Endothelial cell (in vitro differentiated cells): ENCODE results near the gene NTM. TPM values are rescaled to one million over a fixed set of nuclear protein-coding genes. Genes with fewer than 3 reads are reported as not detected.

Source experiments
- DNase-seq: peaks from one replicate; pipeline ENCODE4 v3.0.0; 2021; ENCODE audit warnings: low spot score
- H3K27ac Mint-ChIP-seq: one replicate; pipeline ENCODE4 v1.8.0; 2021; ENCODE audit warnings: mixed read lengths, inconsistent platforms; ENCODE audit not compliant: unreplicated experiment
- H3K27me3 Mint-ChIP-seq: one replicate; pipeline ENCODE4 v1.8.0; 2021; ENCODE audit warnings: mild to moderate bottlenecking, moderate library complexity, mixed read lengths, inconsistent platforms; ENCODE audit not compliant: unreplicated experiment
- H3K36me3 Mint-ChIP-seq: one replicate; pipeline ENCODE4 v1.8.0; 2021; ENCODE audit warnings: mild to moderate bottlenecking, low read depth, mixed read lengths, inconsistent platforms; ENCODE audit not compliant: unreplicated experiment
- H3K4me1 Mint-ChIP-seq: one replicate; pipeline ENCODE4 v1.8.0; 2021; ENCODE audit warnings: mild to moderate bottlenecking, mixed read lengths, inconsistent platforms; ENCODE audit not compliant: unreplicated experiment
- H3K4me3 Mint-ChIP-seq: one replicate; pipeline ENCODE4 v1.8.0; 2021; ENCODE audit warnings: mild to moderate bottlenecking, mixed read lengths, inconsistent platforms; ENCODE audit not compliant: unreplicated experiment
- H3K9me3 Mint-ChIP-seq: one replicate; pipeline ENCODE4 v1.8.0; 2021; ENCODE audit warnings: mixed read lengths, inconsistent platforms; ENCODE audit not compliant: unreplicated experiment
- CTCF ChIP-seq: fragments of 200-600 bp; sonication (generic); IDR thresholded peaks from one replicate; pipeline ENCODE4 v1.5.0; 2021; ENCODE audit warnings: antibody characterized with exemption; ENCODE audit not compliant: unreplicated experiment
- total RNA-seq: library from RNA; stranded (reverse); fragmentation: NEBNext Ultra II Directional; extraction: Animal tissue kit (Norgen Biotek cat#: 25700); gene quantifications from one replicate; pipeline ENCODE4 v1.2.1, GENCODE V29; 2021; ENCODE audit not compliant: unreplicated experiment

The NTM gene
- total RNA-seq, 1 donor from 2014 or later, result 3.6 TPM

GRCh38 chr11:131957875-131958274 lies 587.5 kb downstream of the NTM start:
- Mint-ChIP-seq H3K4me3 (no peak overlapping the region), H3K9me3 (no peaks in the 10 kb centered on the region), H3K27ac (no peak overlapping the region), H3K36me3 (no peaks in the 10 kb centered on the region), H3K4me1 (peaks cover 5% of the 10 kb centered on the region), H3K27me3 (peaks cover 4% of the 10 kb centered on the region)
- TF ChIP-seq CTCF, result no peak
- no peak for DNase-seq

- no peak for DNase-seq
- Mint-ChIP-seq H3K27me3 (peaks cover 2% of the 10 kb centered on the region), H3K4me3 (no peak overlapping the region), H3K9me3 (no peaks in the 10 kb centered on the region), H3K27ac (no peak overlapping the region), H3K36me3 (no peaks in the 10 kb centered on the region), H3K4me1 (peaks cover 3% of the 10 kb centered on the region)
- no peak for TF ChIP-seq CTCF
These were observed 592.4 kb downstream of the NTM start for GRCh38 chr11:131962818-131963217.

- peaks cover 2% of the 10 kb centered on the region for H3K27me3 Mint-ChIP-seq
- no peaks in the 10 kb centered on the region for H3K36me3 Mint-ChIP-seq
- H3K27ac Mint-ChIP-seq, result no peak overlapping the region
- TF ChIP-seq CTCF, result no peak
- no peak overlapping the region for H3K4me3 Mint-ChIP-seq
- H3K4me1 Mint-ChIP-seq, result peaks cover 3% of the 10 kb centered on the region
- no peaks in the 10 kb centered on the region for H3K9me3 Mint-ChIP-seq
- no peak for DNase-seq
These were observed 594.5 kb downstream of the NTM start for GRCh38 chr11:131964698-131965483.

- Mint-ChIP-seq H3K9me3 (no peaks in the 10 kb centered on the region), H3K27ac (no peak overlapping the region), H3K27me3 (peaks cover 2% of the 10 kb centered on the region), H3K36me3 (no peaks in the 10 kb centered on the region), H3K4me3 (no peak overlapping the region), H3K4me1 (peaks cover 3% of the 10 kb centered on the region)
- TF ChIP-seq CTCF, result no peak
- DNase-seq, result no peak
These were observed 595.1 kb downstream of the NTM start for GRCh38 chr11:131965504-131965903.

GRCh38 chr11:131966667-131967066 lies 596.3 kb downstream of the NTM start:
- Mint-ChIP-seq H3K9me3 (no peaks in the 10 kb centered on the region), H3K4me3 (no peak overlapping the region), H3K27ac (no peak overlapping the region), H3K36me3 (no peaks in the 10 kb centered on the region), H3K27me3 (peaks cover 2% of the 10 kb centered on the region), H3K4me1 (peaks cover 3% of the 10 kb centered on the region)
- no peak for TF ChIP-seq CTCF
- no peak for DNase-seq
